GM19351 (cell line): ENCODE results near the gene TACSTD2.
"Not testable (repeated sequence)": the region's sequence is repeated elsewhere in the genome, so short reads cannot be mapped to it uniquely, and the experiment has no call there.

Source experiments
- ATAC-seq: cut with Tn5 transposase; IDR thresholded peaks from one replicate; pipeline ENCODE4 v1.9.1; 2021; ENCODE audit warnings: mild to moderate bottlenecking, moderate library complexity; ENCODE audit not compliant: unreplicated experiment

The TACSTD2 gene

DNA sequence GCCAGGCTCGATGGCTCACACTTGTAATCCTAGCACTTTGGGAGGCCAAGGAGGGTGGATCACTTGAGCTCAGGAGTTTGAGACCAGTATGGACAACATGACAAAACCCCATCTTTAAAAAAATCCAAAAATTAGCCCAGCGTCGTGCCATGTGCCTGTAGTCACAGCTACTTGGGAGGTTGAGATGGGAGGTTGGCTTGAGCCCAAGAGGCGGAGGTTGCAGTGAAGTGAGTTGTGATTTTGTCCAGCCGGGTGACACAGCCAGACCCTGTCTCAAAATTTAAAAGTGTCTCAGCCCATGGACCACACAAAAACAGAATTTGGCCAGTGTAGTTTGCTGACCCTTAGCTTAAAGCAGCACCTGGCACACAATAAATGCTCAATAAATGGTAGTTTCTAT is 11.3 kb upstream of the TACSTD2 start:
- ATAC-seq = no peak

DNA sequence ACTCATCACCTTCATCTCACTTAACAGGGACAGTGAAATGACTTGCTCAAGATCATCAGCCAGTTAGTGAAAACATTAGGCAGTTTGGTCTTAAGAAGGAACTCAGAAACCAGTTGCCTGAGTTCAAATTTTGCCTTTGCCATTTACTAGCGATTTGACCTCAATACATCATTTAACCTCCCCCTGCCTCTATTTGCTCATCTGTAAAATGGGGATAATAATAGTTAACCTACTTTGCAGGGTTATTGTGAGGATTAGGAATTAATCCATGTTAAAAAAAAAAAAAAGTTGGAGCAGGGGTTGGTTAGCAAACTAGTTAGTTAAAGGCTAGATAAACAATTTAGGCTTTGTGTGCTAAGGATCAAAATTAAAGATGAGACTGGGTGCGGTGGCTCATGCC is 10.6 kb upstream of the TACSTD2 start:
- no peak for ATAC-seq

DNA sequence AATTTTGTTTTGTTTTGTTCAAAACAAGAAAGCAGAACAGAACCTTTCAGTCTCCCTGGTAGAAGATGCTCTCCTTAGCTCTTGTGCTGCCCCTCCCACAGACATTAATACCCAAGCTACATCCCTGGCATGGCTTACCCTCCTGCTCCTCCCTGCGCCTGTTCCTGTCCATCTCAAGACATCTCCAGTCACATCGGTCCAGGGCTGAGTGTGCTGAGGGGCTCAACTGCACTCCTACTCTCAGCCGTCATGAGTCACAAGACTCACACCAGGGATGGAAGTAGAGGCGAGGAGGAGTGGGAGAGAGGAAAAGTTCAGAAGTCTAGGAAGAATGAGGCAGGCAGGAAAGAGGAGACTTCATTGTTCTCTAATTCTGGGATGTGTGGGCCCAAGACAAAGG is 9.2 kb upstream of the TACSTD2 start:
- no peak for ATAC-seq

DNA sequence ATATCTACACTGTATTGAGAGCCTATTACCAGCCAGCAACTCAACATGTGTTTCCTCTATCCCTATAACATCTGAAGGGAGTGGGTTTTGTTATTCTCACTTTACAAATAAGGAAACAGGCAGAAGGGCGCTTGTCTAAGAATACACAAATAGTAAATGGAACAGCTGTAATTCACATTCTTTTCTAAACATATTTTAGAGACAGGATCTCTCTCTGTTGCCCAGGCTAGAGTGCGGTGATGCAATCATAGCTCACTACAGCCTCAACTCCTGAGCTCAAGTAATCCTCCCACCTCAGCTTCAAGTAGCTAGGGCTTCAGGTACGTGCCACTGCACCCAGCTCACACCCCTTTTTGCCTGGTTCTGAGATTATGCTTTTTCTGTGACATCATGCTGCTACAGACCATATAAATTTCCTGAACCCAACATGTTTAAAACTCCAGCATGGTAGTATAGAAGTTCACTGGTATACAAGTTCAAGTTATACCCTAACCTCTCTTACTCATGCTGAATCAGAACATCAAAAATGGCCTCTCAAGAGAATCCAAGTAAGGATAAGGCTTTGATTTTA is 8.6 kb upstream of the TACSTD2 start:
- ATAC-seq = no peak

DNA sequence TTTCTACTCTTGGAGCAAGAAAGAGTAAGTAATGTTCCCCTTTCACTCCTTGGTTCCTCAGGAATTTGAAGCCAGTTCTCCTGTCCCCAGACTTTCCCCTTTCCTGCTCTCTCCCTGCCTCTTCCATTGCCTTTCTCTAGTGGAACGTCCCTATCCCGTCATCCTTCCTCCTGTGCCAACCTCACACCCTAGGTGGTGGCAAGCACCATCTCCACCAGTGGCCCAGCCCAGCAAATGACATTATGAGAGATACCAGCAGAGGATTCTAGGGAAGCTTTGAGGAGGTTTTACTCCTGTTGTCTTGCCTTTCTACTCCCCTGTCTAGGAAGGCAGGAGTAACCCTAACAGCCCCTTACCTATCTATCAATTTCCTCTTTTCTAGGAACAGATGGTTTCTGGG is 8.1 kb upstream of the TACSTD2 start:
- ATAC-seq = no peak

DNA sequence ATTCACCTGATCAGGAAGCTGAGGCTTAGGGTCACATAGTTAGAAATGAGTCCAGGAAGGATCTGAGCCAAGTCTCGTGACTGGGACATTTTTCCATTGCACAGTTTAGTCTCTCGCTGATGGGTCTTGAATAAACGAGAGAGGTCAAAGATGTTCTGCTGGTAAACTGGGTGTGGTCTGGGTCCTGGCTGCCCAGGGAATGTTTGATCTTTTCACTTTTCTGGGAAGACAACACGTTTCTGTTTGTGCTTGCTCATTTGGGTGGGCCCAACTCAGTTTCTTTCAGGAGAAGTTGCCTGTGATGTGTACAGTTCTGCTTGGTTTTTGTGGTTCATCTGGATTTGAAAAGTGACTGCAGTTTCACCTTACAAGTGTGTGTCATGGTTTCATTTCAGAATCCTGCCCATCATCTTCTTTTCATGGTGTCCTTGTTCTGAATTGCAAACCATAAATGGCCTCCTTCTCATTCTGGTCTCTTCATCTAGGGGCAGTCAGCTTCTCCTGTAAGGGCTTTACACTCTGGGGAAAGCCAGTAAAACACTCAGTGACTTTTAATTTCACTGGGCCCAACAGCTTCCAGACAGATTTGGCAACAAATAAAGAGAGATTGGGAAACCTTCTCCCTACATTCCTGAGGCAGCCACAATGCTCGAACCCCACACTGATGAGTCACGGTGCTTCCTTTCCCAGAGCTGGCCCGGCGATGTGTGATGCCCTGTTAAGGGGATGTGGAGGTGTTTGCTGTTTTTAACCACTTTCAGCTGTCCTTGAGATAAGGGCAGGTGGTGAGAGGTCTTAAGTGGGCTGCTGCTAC is 7.2 kb upstream of the TACSTD2 start:
- peak; percentile 80 for ATAC-seq

DNA sequence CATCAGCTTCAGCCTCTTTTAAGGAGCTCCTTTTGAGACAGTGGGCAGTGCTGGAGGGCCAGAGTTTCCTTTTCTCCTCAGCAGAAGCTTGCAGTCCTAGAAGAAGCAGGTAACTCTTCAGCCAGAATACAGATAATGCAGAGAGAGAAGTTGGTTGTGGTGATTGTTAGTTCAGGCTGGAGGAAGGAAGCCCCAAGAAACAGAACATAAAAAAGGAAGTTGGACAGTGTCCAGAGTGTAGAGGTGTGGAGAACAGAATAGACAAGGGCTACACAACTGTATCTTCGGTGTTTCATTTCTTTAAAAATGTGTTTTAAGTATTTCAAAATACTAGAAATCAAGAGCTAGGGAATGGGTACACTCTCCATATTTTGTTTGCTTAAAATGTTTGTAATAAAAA is 6.4 kb upstream of the TACSTD2 start:
- peak; percentile 50 for ATAC-seq

DNA sequence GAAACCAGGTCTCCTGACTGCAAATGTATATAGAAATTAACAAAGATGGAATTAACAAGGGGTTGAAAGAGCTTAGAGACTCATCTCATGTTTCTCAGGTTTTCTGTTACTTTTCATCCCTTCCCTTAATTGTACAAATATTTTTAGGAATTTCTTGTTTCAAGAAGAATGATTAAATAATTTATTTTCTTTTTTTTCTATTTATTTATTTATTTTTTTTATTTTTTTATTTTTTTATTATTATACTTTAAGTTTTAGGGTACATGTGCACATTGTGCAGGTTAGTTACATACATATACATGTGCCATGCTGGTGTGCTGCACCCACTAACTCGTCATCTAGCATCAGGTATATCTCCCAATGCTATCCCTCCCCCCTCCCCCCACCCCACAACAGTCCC is 5.1 kb upstream of the TACSTD2 start:
- not testable (repeated sequence) for ATAC-seq

DNA sequence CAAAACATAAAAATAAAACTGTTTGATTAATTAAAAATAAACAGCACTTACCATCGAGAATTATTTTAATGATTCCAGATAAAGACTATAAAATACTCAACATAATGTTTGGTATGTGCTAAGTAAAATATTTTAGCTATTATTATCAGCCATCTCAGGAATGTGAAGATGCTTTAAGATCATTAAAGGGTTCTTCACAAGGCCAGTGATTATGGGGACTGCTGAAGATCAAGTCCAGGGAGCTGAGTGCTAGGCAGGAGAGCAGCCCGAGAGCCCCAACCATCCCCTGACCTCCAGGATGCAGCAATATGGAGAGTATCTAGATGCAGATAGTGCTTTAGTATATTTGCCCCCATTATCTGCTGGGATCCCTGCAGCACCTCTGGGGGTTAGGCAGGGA is 4.6 kb upstream of the TACSTD2 start:
- no peak for ATAC-seq

DNA sequence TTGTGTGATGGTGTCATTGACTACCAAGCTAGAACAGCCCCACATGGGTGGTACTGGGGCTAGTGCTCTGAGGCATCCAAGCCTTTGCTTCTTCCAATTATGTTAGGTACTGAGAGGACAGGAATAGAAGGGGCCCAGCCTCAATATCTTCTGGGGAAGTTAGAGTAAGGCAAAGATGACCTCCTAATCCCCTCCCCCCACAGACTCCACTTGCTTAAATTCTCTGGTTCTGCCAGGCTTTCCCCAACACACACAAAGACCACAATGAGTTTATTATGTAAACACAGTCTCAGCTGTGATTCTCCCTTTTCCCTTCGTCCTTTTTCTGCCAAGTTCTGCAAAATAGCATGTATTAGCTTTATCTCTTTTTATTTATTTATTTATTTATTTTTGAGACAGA is 3.1 kb upstream of the TACSTD2 start:
- ATAC-seq = no peak

DNA sequence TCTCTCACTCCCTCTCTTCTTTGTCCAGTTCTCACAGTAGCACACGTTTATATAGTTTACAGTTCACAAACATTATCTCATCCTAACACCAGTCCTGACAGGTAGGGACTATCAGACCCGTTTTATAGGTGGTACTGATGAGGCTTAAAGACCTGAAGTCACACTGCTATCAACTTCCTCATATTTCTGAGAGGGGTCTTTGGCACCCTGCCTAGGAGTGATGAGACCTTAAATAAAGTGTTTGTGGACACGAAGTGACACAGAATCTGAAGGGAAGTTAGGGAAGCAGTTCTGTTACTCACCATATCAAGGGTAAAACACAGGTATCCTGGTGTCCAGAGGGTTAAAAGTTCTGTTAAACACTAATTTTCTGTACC is 590 bp upstream of the TACSTD2 start:
- no peak for ATAC-seq

DNA sequence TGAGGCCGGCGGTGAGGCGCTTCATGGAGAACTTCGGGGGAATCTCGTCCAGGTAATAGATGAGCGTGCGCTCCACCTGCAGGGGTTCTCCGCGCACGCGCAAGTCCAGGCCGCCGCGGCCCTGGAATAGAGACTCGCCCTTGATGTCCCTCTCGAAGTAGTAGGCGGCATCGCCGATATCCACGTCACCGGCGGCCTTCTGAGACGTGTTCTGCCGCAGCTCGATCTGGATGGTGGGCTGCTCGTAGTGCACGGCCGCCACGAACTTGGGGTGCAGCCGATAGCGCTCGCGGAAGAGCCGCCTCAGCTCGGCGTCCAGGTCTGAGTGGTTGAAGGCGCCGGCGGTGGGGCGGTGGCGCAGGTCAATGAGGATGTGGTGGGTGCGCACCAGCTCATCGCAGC is 726 bp downstream of the TACSTD2 start:
- no peak for ATAC-seq

DNA sequence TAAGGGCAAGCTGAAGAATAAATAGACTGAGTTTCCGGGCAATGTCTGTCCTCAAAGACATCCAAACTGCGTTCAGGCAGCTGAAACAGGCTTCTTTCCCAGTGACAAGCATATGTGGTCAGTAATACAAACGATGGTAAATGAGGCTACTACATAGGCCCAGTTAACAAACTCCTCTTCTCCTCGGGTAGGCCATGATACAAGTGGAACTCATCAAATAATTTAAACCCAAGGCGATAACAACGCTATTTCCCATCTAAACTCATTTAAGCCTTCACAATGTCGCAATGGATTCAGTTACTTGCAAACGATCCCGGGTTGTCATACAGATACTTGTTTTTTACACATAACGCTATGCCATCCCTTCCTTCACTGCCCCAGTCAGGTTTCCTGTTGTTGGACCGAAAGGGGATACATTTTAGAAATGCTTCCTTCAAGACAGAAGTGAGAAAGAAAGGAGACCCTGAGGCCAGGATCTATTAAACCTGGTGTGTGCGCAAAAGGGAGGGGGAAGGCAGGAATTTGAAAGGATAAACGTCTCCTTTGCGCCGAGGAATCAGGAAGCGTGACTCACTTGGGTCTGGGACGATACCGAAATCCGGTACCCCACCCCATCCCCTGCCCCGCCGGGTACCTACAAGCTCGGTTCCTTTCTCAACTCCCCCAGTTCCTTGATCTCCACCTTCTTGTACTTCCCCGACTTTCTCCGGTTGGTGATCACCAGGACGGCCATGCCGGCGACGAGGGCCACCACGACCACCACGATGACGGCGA is 1.3 kb downstream of the TACSTD2 start:
- ATAC-seq = no peak

DNA sequence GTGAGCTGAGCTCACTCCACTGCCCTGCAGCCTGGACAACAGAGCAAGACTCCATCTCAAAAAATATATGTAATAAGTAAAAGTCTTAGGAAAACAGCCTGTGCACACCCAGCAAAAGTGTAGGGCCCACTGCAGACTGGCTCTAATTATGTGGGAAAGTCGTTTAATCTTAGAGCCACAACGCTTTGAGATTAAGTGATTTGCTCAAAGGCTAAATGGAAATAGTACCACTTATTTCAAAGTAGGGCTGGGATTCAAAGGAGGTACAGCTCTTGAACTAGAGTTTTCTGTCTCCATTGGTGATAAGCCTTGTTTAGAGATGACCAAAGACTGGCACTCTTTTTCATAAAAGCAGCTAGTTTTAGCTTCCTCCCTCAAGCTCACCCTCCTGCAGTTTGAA is 2.2 kb downstream of the TACSTD2 start:
- no peak for ATAC-seq

DNA sequence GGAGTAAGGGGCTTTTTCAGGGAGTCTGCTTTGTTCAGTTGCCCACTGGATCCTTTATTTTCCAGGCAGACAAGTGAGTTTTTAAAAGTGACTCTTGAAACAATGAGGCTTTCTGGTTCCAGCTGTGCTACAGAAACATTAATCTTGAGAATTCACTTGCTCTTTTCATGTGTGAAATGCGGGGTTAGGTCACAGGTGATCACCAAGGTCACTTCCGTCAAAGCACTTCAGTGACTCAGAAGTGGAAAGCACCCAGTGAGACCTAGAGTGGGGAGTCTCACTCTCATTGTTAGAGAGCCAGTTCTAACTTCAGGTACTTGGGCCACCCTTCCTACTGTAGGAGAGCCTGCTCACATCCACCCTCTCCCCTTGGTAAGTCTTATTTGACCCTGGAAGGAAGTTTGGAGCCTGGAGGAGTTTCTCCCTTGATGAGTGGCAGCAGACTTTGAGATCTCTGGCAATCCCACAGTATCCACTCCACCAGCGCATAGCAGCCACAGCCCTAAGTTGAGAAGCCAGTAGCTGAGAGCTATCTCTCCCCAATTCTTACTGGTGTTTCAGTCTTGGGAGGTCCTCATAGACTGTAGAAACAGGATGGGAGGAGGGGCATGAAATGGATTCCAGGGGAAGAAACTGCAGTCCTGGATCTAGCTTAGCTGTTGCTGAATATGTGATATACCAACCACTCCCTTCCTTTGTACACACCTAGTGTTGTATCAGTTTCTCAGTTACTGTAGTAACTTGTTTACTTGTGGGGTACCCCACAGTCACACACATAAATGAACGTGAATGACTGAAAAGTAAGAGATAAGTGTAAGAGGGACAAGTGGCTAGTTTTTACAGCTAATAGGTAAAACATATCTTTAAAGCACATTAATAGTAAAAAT is 3.1 kb downstream of the TACSTD2 start:
- peak; percentile 96 for ATAC-seq

DNA sequence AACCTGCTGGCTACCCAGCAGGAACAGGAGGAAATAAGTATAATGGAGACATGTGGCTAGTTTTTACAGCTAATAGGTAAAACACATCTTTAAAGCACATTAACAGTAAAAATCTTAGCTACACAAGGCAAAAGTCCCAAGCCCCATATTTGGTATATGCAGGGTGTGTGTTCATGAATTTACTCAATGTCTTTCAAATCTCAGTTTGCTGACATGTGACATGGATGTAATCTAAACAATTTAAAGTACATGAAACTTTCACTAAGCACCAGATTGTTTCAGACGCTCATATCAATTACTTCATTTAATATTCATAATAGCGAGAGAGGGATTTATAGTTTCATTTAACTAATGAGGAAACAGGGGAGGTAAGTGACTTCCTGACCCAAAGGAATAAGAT is 3.9 kb downstream of the TACSTD2 start:
- no peak for ATAC-seq

DNA sequence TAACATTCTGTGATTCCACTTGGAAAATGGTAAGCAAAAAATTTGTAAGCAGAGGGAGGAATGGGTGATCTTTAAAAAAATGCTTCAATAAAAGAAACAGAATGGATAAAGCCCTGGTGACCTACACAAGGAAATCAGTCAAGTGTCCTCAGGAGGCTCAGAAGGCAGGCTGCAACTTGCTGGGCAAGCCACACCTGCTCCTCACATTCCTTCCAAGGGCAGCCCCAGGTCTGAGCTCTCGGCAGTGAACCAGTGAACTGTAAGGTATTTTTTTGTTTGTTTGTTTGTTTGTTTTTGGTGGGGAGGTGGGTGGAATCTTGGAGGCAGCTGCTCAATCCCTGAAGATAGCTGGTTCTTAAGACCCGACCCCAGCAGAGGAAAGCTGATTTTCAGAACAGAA is 4.4 kb downstream of the TACSTD2 start:
- no peak for ATAC-seq

DNA sequence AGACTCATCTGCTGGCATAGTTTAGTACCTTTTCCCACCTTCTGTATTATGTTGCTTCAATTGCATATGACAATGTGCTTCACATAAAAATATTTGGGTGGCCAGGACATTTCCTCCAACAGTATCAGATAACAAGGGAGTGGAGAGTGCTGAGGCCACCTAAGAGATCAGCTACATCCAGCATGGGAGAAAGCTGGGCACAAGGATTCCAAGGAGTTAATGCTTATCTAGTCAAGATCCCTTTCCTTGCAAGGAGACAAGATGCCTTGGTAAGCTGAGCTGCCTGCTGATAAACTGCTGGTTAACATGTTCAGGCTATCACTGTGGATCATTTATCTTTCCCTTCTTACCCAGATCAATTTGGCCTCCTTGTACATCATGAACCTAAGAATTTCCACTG is 5.4 kb downstream of the TACSTD2 start:
- ATAC-seq = no peak

DNA sequence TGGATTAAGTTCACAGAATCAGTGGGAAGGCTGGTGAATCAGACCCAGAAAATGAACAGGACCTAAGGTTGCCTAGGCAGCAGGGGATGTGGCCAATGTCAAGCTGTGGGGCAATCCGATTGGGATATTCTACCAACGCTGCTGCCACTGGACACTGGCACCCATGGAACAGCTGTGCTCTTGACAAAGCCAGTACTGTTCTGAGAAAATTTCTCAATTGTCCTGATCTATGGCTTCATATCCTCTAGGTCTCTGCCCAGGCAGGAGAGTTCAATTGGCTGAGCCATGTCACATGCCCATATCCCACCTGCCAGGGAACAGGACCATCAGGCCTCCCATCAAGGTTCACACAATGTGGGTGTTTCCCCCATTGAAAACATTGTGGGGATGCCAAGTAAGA is 6.2 kb downstream of the TACSTD2 start:
- ATAC-seq = no peak

DNA sequence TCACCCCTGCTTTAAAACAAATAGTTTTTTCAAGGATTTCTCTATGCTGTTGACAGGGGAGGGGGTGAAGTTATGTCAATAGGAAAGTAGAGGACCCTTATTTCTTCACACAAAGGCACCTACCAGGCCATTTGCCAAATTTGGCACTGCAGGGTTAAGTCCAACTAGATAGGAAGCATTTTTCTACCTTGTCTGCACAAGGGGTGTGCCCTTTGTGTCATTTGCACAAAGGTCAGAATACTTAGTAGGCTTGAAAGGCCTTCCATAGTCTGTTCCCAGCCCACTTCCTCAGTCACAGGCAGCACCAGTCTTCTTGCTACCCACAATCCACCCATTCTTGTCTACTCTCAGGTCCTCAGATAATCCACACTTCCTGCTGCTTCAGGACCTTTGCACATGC is 7.0 kb downstream of the TACSTD2 start:
- ATAC-seq = no peak

DNA sequence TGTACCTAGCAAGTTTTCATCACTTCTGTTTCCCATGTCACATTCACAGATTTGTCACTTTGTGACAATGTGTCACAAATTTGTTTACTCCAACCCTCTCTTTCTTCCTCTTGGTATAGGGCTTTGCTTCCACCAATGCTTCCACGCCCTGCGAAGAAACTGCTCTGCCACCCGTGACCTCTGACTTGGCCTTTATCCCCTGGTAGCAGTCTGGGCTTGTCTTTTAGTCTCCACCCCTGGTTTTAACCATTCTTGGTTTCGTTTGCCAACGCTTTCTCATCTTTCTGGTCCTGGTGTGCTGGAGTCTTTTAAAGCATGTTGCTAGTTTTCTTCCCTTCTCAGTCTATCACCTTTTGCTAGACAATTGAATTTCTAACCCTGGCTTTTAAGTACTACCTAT is 8.1 kb downstream of the TACSTD2 start:
- ATAC-seq = no peak
